ENCODE data around the gene MTAP.

- TF ChIP-seq POLR2A (IDR thresholded peaks at IDR 0.05; ENCODE audit: low read depth, low read length) (no peak), POLR2AphosphoS5 (IDR thresholded peaks at IDR 0.05; ENCODE audit: low read depth, low read length) (no peak)
Measured at GRCh38 chr9:21875893-21876292, 73.5 kb downstream of the MTAP start.

Data from GM12892 (cell line).